Gastrocnemius medialis (tissue), 4 donors: Measurements from ENCODE around the gene SCARF2.

ENCODE experiments used
- POLR2A ChIP-seq, 2 donors: fragments of 450-650 bp; IDR thresholded peaks; one replicate each; pipeline ENCODE4 v1.6.1; 2017; ENCODE audit warnings: antibody characterized with exemption in 2 of 2, mild to moderate bottlenecking in 2 of 2, moderate library complexity in 2 of 2
- TF ChIP-seq, protein P1 (sequence below), 5 experiments: fragments of 450-650 bp in 3 of 5; fragments of 200-600 bp in 2 of 5; sonication (generic) in 2 of 5; IDR thresholded peaks in 4 of 5; conservative IDR thresholded peaks in 1 of 5; 1 replicate in 4 of 5; 2 replicates in 1 of 5; pipeline ENCODE4 v1.5.1; 2016 to 2019; ENCODE audit warnings: antibody characterized with exemption in 5 of 5, mild to moderate bottlenecking in 3 of 5, moderate library complexity in 3 of 5

DNA sequence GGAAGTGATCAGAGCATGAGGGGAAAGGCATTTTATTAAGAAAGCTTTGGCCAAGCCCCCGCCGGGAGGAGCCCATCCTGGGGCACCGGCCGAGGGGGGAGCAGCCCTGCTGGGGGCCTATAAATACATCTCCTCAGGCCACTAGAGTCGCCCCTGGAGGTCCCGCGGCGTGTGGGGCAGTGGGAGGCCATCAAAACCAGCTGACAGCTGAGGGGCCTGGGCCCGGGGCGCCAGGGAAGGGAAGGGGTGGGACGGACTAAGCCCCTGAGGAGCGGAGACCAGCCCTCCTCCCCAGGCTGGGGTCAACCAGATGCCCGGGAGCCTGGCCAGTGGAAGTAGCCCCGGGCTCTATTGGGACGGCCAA, 13.1 kb downstream of the SCARF2 start:
- TF ChIP-seq, protein P1, sequence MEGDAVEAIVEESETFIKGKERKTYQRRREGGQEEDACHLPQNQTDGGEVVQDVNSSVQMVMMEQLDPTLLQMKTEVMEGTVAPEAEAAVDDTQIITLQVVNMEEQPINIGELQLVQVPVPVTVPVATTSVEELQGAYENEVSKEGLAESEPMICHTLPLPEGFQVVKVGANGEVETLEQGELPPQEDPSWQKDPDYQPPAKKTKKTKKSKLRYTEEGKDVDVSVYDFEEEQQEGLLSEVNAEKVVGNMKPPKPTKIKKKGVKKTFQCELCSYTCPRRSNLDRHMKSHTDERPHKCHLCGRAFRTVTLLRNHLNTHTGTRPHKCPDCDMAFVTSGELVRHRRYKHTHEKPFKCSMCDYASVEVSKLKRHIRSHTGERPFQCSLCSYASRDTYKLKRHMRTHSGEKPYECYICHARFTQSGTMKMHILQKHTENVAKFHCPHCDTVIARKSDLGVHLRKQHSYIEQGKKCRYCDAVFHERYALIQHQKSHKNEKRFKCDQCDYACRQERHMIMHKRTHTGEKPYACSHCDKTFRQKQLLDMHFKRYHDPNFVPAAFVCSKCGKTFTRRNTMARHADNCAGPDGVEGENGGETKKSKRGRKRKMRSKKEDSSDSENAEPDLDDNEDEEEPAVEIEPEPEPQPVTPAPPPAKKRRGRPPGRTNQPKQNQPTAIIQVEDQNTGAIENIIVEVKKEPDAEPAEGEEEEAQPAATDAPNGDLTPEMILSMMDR (IDR thresholded peaks at IDR 0.05 in 4 of 5, conservative IDR thresholded peaks at IDR 0.05 in 1 of 5): no peak
- no peak for TF ChIP-seq POLR2A (IDR thresholded peaks at IDR 0.05)
